IMR-90 (cell line): ENCODE data around the gene TNFRSF18. TPM values are rescaled to one million over a fixed set of nuclear protein-coding genes. Genes with fewer than 3 reads are reported as not detected.

ENCODE experiments used
- ATAC-seq: fragments of 200-7000 bp; cut with Tn5 transposase; 2 replicates; pipeline ENCODE4 v1.9.1; 2020; ENCODE audit warnings: low read depth, mild to moderate bottlenecking, moderate library complexity
- BruUV-seq: library from RNA; stranded (reverse); fragments of 400-500 nt; replicated peaks from 2 replicates; lab custom pipeline; 2021; lab: Mats Ljungman, UMichigan
- CTCF ChIA-PET: fragments of 300-600 bp; formaldehyde crosslinking; extraction: SDS; loops from one replicate; lab custom pipeline; 2021; ENCODE audit warnings: antibody characterized with exemption; lab: Yijun Ruan, JAX
- POLR2A ChIA-PET: fragments of 300-600 bp; sonication (Branson Sonifier 250); formaldehyde crosslinking; loops from one replicate; lab custom pipeline; 2022; ENCODE audit warnings: antibody characterized with exemption; ENCODE audit not compliant: unreplicated experiment; lab: Charles Lee
- DNase-seq: peaks from one replicate; pipeline ENCODE4 v3.0.0; 2013
- H2AFZ ChIP-seq: replicated peaks from 2 replicates; pipeline ENCODE3; 2013; ENCODE audit warnings: low read length, mild to moderate bottlenecking; ENCODE audit not compliant: poor library complexity
- H2AK5ac ChIP-seq: 2 replicates; pipeline ENCODE4 v1.6.1; 2013; ENCODE audit warnings: low read depth, low read length, inconsistent platforms
- H2AK9ac ChIP-seq: replicated peaks from 2 replicates; pipeline ENCODE3; 2013; ENCODE audit warnings: mild to moderate bottlenecking, low read depth, low read length, moderate library complexity; ENCODE audit not compliant: poor library complexity
- H2BK120ac ChIP-seq: 2 replicates; pipeline ENCODE4 v1.6.1; 2013; ENCODE audit warnings: low read depth, low read length, inconsistent platforms
- H2BK15ac ChIP-seq: 3 replicates; pipeline ENCODE4 v1.6.1; 2013; ENCODE audit warnings: low read depth, low read length, inconsistent platforms
- H2BK20ac ChIP-seq: 2 replicates; pipeline ENCODE4 v1.6.1; 2013; ENCODE audit warnings: low read depth, mild to moderate bottlenecking, inconsistent platforms, low read length, moderate library complexity
- H2BK5ac ChIP-seq: 2 replicates; pipeline ENCODE4 v1.6.1; 2013; ENCODE audit warnings: mild to moderate bottlenecking, low read depth, low read length, inconsistent platforms; ENCODE audit not compliant: poor library complexity, severe bottlenecking
- H3K14ac ChIP-seq: replicated peaks from 2 replicates; pipeline ENCODE4 v1.6.1; 2013; ENCODE audit warnings: low read depth, low read length, inconsistent platforms
- H3K18ac ChIP-seq: 2 replicates; pipeline ENCODE4 v1.6.1; 2013; ENCODE audit warnings: low read depth, low read length, control low read depth
- H3K23ac ChIP-seq: 2 replicates; pipeline ENCODE4 v1.6.1; 2013; ENCODE audit warnings: low read depth, low read length, inconsistent platforms
- H3K27ac ChIP-seq: 2 replicates; pipeline ENCODE4 v1.5.1; 2013; ENCODE audit warnings: mild to moderate bottlenecking, control low read depth, low read length; ENCODE audit not compliant: insufficient read depth
- H3K27me3 ChIP-seq: 2 replicates; pipeline ENCODE4 v1.6.1; 2013; ENCODE audit warnings: low read length; ENCODE audit not compliant: control insufficient read depth, insufficient read depth
- H3K36me3 ChIP-seq: 2 replicates; pipeline ENCODE4 v1.6.1; 2013; ENCODE audit warnings: low read length, mixed read lengths; ENCODE audit not compliant: control insufficient read depth, insufficient read depth
- H3K4ac ChIP-seq: 2 replicates; pipeline ENCODE4 v1.6.1; 2013; ENCODE audit warnings: low read depth, low read length, inconsistent platforms
- H3K4me1 ChIP-seq: 2 replicates; pipeline ENCODE4 v1.6.1; 2013; ENCODE audit warnings: low read length, mixed read lengths; ENCODE audit not compliant: control insufficient read depth, insufficient read depth
- H3K4me2 ChIP-seq: 2 replicates; pipeline ENCODE4 v1.6.1; 2013; ENCODE audit warnings: low read depth, mild to moderate bottlenecking, control low read depth, low read length, moderate library complexity
- H3K4me3 ChIP-seq: 2 replicates; pipeline ENCODE4 v1.5.1; 2013; ENCODE audit warnings: low read depth, mild to moderate bottlenecking, control low read depth, low read length, moderate library complexity; ENCODE audit not compliant: insufficient read depth
- H3K56ac ChIP-seq: 2 replicates; pipeline ENCODE4 v1.6.1; 2013; ENCODE audit warnings: low read length, inconsistent platforms; ENCODE audit not compliant: insufficient read depth; ENCODE audit errors: extremely low read depth
- H3K79me1 ChIP-seq, 2 experiments: 2 replicates each; pipeline ENCODE4 v1.6.1; 2013; ENCODE audit warnings: low read length in 2 of 2, inconsistent platforms in 1 of 2, low read depth in 1 of 2
- H3K9ac ChIP-seq: 2 replicates; pipeline ENCODE4 v1.6.1; 2013; ENCODE audit warnings: low read depth, low read length, control low read depth
- H3K9me1 ChIP-seq: 2 replicates; pipeline ENCODE4 v1.6.1; 2013; ENCODE audit warnings: low read length, inconsistent platforms; ENCODE audit not compliant: insufficient read depth
- H3K9me3 ChIP-seq: 2 replicates; pipeline ENCODE4 v1.6.1; 2013; ENCODE audit warnings: low read length; ENCODE audit not compliant: control insufficient read depth, insufficient read depth
- H4K20me1 ChIP-seq: 2 replicates; pipeline ENCODE4 v1.6.1; 2013; ENCODE audit warnings: low read length, inconsistent platforms; ENCODE audit not compliant: insufficient read depth
- H4K5ac ChIP-seq: 2 replicates; pipeline ENCODE4 v1.6.1; 2013; ENCODE audit warnings: mild to moderate bottlenecking, low read depth, low read length, control low read depth
- H4K8ac ChIP-seq, 2 experiments: 2 replicates each; pipeline ENCODE4 v1.6.1; 2013; ENCODE audit warnings: low read depth in 2 of 2, low read length in 2 of 2, control low read depth in 1 of 2, inconsistent platforms in 1 of 2
- H4K91ac ChIP-seq: 2 replicates; pipeline ENCODE4 v1.6.1; 2013; ENCODE audit warnings: low read depth, low read length, inconsistent platforms; ENCODE audit not compliant: insufficient read depth
- BHLHE40 ChIP-seq: fragments of 150-350 bp; IDR thresholded peaks from 2 replicates; pipeline ENCODE4 v1.6.1; 2016; ENCODE audit warnings: mild to moderate bottlenecking, low read depth, low read length
- CEBPB ChIP-seq: IDR thresholded peaks from 2 replicates; pipeline ENCODE4 v1.6.1; 2012; ENCODE audit warnings: low read depth, low read length, improper control_type of control experiment
- CHD1 ChIP-seq: IDR thresholded peaks from 2 replicates; pipeline ENCODE4 v1.6.1; 2012; ENCODE audit warnings: low read depth, low read length, improper control_type of control experiment
- CTCF ChIP-seq: conservative IDR thresholded peaks from 2 replicates; pipeline ENCODE4 v1.5.1; 2012; ENCODE audit warnings: mild to moderate bottlenecking, low read depth, low read length, improper control_type of control experiment
- ELK1 ChIP-seq: fragments of 150-350 bp; IDR thresholded peaks from 2 replicates; pipeline ENCODE4 v1.6.1; 2016; ENCODE audit warnings: low read depth, mild to moderate bottlenecking, low read length, moderate library complexity, borderline replicate concordance
- FOS ChIP-seq: fragments of 150-350 bp; IDR thresholded peaks from 2 replicates; pipeline ENCODE4 v1.6.1; 2016; ENCODE audit warnings: low read depth, low read length
- MAFK ChIP-seq: IDR thresholded peaks from 2 replicates; pipeline ENCODE4 v1.6.1; 2012; ENCODE audit warnings: low read depth, low read length, improper control_type of control experiment
- MAZ ChIP-seq: IDR thresholded peaks from 2 replicates; pipeline ENCODE4 v1.6.1; 2012; ENCODE audit warnings: low read depth, mild to moderate bottlenecking, low read length, improper control_type of control experiment, moderate library complexity, borderline replicate concordance
- MXI1 ChIP-seq: IDR thresholded peaks from 2 replicates; pipeline ENCODE4 v1.6.1; 2012; ENCODE audit warnings: low read depth, mild to moderate bottlenecking, low read length, moderate library complexity, borderline replicate concordance
- NFE2L2 ChIP-seq: fragments of 150-350 bp; IDR thresholded peaks from 2 replicates; pipeline ENCODE4 v1.6.1; 2016; ENCODE audit warnings: low read depth, mild to moderate bottlenecking, low read length
- POLR2A ChIP-seq: IDR thresholded peaks from 2 replicates; pipeline ENCODE4 v1.6.1; 2012; ENCODE audit warnings: mild to moderate bottlenecking, low read depth, low read length
- RAD21 ChIP-seq: IDR thresholded peaks from 2 replicates; pipeline ENCODE4 v1.6.1; 2012; ENCODE audit warnings: low read length, improper control_type of control experiment
- RCOR1 ChIP-seq: IDR thresholded peaks from 2 replicates; pipeline ENCODE4 v1.6.1; 2012; ENCODE audit warnings: mild to moderate bottlenecking, low read length, improper control_type of control experiment; ENCODE audit not compliant: insufficient replicate concordance
- RFX5 ChIP-seq: IDR thresholded peaks from 2 replicates; pipeline ENCODE4 v1.8.0; 2012; ENCODE audit warnings: low read depth, mild to moderate bottlenecking, low read length, moderate library complexity
- SMC3 ChIP-seq: fragments of 150-350 bp; IDR thresholded peaks from 2 replicates; pipeline ENCODE4 v1.6.1; 2016; ENCODE audit warnings: low read depth, mild to moderate bottlenecking, antibody characterized with exemption, low read length, moderate library complexity
- USF2 ChIP-seq: fragments of 150-350 bp; IDR thresholded peaks from 2 replicates; pipeline ENCODE4 v1.6.1; 2017; ENCODE audit warnings: mild to moderate bottlenecking, antibody characterized with exemption, low read length, low read depth
- WGBS, 2 experiments: methylation state at CpG; one replicate each; pipeline versions ENCODE4 v1.1.5 to v1.1.7; 2013; ENCODE audit warnings: missing lambda C conversion rate in 2 of 2; ENCODE audit not compliant: insufficient read length in 1 of 2; ENCODE audit errors: extremely low coverage in 2 of 2; 5-methylcytosine and 5-hydroxymethylcytosine counted together
- dilution Hi-C: fragments of 300-500 bp; cut with HindIII; formaldehyde crosslinking; loops from one replicate; pipeline ENCODE4 v1.14.3; 2018; ENCODE audit warnings: low sequenced_read_pairs; ENCODE audit not compliant: unreplicated experiment
- in situ Hi-C: fragments of 300-500 bp; cut with MboI; formaldehyde crosslinking; loops from 3 replicates; pipeline ENCODE4 v1.14.3; 2019; ENCODE audit warnings: low sequenced_read_pairs, inconsistent platforms, mixed read lengths
- intact Hi-C: fragments of 100-400 bp; cut with micrococcal nuclease; formaldehyde crosslinking; loops from 2 replicates; pipeline ENCODE4 v1.10.0; 2022
- polyA plus RNA-seq, 3 experiments: library from polyadenylated mRNA; depleted of rRNA; stranded (reverse); fragments of >200 nt; gene quantifications; 2 replicates each; pipeline ENCODE4 v1.2.3, GENCODE V29; 2012; ENCODE audit warnings: low replicate concordance in 1 of 3
- total RNA-seq: library from RNA; depleted of rRNA; stranded (reverse); fragments of >200 nt; gene quantifications from 2 replicates; pipeline ENCODE4 v1.2.3, GENCODE V29; 2012

Gene TNFRSF18
- total and polyA plus RNA-seq, 2 of the 4 experiments (the other 2 are of a cell fraction): 0.18 to 1.0 TPM

GRCh38 chr1:1235016-1235744 lies 28.8 kb upstream of the TNFRSF18 start:
- intact Hi-C loops (no loop called here), dilution Hi-C loops (no loop called here), in situ Hi-C loops (no loop called here)
- DNase-seq: no peak
- H3K14ac ChIP-seq: no peak overlapping the region
- peaks cover under 1% of the 10 kb centered on the region; the same call in 1 of the 2 replicates for H3K9me1 ChIP-seq
- no peak overlapping the region for H3K4me3 ChIP-seq
- no peak overlapping the region for H2AK5ac ChIP-seq
- H3K9me3 ChIP-seq: peaks cover 3% of the 10 kb centered on the region
- WGBS, 2 experiments: 90% methylated on average over 10 of the region's 27 CpGs; no CpG with 5 or more reads in 1 of the 2 experiments
- H3K4ac ChIP-seq: no peak overlapping the region
- H3K4me1 ChIP-seq: peaks cover 21% of the 10 kb centered on the region
- no peak overlapping the region for H3K18ac ChIP-seq
- no peak overlapping the region for H4K91ac ChIP-seq
- no TSS peak for BruUV-seq
- peaks cover 2% of the 10 kb centered on the region for H3K36me3 ChIP-seq
- ChIA-PET POLR2A (no interaction called here), CTCF (no interaction called here)
- no peak overlapping the region for H2BK20ac ChIP-seq
- no peak for ATAC-seq
- H3K27me3 ChIP-seq: no peaks in the 10 kb centered on the region
- peak overlapping the region; percentile 45 for H2AK9ac ChIP-seq
- no peak overlapping the region for H2BK120ac ChIP-seq
- TF ChIP-seq MXI1 (no peak), RAD21 (no peak), SMC3 (no peak), FOS (no peak), MAFK (no peak), NFE2L2 (no peak), POLR2A (no peak), CEBPB (no peak), MAZ (no peak), CTCF (no peak), CHD1 (no peak), USF2 (no peak), RCOR1 (no peak), ELK1 (no peak), BHLHE40 (no peak), RFX5 (no peak)
- no peak overlapping the region for H4K8ac ChIP-seq
- no peak overlapping the region for H4K5ac ChIP-seq
- no peak overlapping the region for H2BK15ac ChIP-seq
- H2BK5ac ChIP-seq: no peak overlapping the region
- no peak overlapping the region for H3K23ac ChIP-seq
- H3K56ac ChIP-seq: no peak overlapping the region
- no peaks in the 10 kb centered on the region; the same call in 1 of the 2 replicates for H4K20me1 ChIP-seq
- H3K79me1 ChIP-seq: peaks cover 7 to 48% of the 10 kb centered on the region in 2 experiments; a peak in 3 of 4 replicates
- no peak overlapping the region for H3K27ac ChIP-seq
- no peak overlapping the region for H2AFZ ChIP-seq
- H3K9ac ChIP-seq: no peak overlapping the region
- no peak overlapping the region for H3K4me2 ChIP-seq
